Ramos (cell line): ENCODE results near the gene RNF7.
"Not testable (repeated sequence)": the region's sequence is repeated elsewhere in the genome, so short reads cannot be mapped to it uniquely, and the experiment has no call there.

ENCODE experiments used
- in situ Hi-C: fragments of 300-500 bp; cut with MboI; formaldehyde crosslinking; loops from one replicate; pipeline ENCODE4 v1.14.3; 2022; ENCODE audit warnings: low sequenced_read_pairs; ENCODE audit not compliant: unreplicated experiment

RNF7 gene

DNA sequence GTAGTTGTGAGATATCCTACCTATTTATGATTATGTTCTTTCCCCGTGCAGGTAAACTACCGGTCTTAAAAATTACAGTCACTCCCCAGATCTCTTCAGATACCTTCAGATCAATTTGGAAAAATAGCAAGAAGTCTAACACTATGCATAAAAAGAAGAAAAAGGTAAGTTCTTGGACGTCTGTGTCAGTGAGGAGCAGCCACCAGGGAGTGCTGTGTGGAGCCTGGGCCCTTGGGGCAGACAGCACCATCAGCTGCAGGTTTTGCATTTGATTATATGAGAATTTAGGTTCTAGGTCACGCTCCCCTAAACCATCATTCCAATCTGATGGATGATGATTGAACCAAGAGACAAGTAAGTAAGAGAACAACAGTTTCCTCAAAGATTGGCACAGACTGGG lies 8.9 kb upstream of the RNF7 start:
- in situ Hi-C loops = loop anchor here (25.0 kb wide), 1 partner anchor 558 kb away; no protein-coding TSS in a partner anchor

DNA sequence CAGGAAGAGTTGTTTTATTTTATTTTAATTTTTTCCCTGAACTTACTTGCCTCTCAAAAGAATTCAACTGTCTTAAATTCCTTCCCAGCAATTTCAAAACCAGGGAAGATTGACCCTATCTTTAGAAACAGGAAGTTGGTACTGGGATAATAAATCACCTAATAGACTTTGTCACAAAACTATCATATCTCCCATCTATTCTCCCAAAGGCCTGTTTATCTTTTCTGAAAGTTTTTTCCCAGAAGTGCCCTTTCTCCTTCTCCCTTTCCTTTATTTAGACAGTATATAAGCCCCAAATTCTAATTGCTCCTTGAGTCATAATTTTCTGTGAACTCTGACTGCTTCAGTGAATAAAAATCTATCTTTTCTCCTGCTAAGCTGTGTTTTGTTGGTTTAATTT lies 2.9 kb upstream of the RNF7 start:
- in situ Hi-C loops = loop anchor here (25.0 kb wide), 1 partner anchor 552 kb away; no protein-coding TSS in a partner anchor

DNA sequence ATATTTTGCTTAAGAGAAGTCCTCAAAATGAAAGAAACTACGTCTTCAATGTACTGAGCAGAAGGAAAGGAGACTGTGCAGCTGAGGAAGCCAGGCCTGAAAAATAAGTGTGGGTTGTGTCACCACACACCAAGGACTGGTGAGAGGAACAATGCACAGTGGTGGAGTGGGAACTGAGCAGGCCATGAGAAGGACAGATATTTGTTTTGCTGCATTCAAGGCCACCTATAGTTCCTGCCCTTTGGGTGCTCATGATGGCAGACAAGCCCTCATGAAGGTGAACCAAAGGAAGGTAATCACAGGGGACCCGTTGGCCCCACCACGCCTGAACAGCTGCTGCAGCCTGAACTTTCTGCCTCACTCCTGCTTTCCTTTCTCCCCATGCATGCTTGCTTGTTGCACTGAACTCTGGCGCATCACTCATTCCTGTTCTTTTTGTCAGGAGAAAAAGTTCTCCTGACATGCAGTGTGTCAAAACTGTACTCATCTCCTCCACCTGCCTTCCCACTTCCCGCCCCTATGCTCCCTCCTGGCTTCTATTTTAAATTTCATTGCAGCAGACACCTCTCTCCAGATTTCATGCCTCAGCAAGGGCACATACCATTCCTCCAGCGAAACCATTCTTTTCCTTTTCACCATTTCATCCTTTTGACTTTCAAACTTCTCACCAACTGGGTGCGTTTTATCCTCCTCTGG lies 2.2 kb upstream of the RNF7 start:
- in situ Hi-C loops = loop anchor here (25.0 kb wide), 1 partner anchor 551 kb away; no protein-coding TSS in a partner anchor

DNA sequence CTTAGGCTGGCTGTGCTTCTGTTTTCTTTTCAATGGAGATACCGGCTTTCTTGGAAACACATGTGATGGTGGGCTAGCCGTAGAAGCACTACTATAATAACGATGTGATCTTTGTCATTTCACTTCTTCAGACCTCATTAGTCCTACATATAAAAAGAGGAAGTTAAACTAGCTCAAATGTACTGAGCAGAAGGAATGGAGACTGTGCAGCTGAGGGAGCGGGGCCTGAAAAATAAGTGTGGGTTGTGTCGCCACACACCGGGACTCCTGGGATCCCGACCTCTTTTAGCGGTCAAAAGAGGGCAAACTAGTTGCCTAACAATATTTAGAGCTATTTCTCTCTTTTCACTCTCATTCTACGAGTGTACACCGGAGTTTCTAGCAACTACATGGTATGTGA lies 1.0 kb upstream of the RNF7 start:
- in situ Hi-C loops = loop anchor here (25.0 kb wide), 1 partner anchor 550 kb away; no protein-coding TSS in a partner anchor

DNA sequence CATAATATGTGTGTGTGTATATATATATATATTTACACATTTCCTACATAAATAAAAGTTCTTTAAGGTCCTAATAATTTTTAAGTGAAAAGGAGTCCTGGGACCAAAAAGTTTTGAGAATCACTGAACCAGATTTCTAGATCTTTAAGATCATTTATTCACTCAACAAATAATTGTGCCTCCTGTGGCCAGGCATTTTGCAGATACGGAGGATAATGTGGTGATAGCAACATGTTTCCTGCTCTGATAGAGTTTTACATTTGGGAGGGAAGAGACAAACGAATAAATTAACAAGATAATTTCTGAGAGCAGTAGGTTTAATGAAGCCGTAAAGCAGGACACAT lies 448 bp upstream of the RNF7 start:
- in situ Hi-C loops = loop anchor here (25.0 kb wide), 1 partner anchor 550 kb away; no protein-coding TSS in a partner anchor

DNA sequence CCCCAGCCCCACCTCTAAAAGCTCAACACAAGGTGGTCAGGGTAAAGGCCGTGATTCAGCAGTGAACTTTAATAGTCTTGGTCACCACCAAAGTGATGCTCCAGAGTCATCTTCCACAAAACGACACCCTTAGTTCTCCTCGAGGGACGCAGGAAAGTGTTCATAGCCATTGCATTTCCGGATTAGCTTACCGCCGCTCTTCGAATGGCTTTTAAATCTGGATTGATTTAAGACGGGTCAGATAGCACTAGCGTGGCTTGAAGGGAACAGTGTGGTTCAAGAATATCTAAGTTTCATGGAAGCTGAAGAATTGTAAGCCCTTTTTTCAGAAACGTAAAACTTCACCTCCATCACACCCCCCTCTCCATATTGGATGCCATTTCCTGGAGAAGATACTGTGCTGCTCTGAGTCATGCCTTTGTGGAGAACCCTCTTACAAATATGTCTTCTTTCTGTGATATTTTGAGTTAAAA lies 829 bp downstream of the RNF7 start:
- in situ Hi-C loops = loop anchor here (25.0 kb wide), 1 partner anchor 548 kb away; no protein-coding TSS in a partner anchor

DNA sequence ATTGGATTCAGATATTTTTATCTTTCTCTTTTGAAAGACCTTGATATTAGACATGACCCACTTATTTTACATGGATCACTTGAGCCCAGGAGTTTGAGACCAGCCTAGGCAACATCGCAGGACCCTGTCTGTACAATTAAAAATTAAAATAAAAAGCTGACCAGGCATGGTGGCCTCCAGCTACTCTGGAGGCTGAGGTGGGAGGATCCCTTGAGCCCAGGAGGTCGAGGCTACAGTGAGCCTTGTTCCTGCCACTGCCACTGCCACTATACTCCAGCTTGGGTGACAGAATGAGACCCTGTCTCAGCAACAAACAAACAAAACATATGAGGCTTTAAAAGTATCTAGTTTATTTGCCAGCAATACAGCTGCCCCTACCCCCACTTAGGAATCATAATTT lies 1.6 kb downstream of the RNF7 start:
- in situ Hi-C loops = loop anchor here (25.0 kb wide), 1 partner anchor 548 kb away; no protein-coding TSS in a partner anchor

DNA sequence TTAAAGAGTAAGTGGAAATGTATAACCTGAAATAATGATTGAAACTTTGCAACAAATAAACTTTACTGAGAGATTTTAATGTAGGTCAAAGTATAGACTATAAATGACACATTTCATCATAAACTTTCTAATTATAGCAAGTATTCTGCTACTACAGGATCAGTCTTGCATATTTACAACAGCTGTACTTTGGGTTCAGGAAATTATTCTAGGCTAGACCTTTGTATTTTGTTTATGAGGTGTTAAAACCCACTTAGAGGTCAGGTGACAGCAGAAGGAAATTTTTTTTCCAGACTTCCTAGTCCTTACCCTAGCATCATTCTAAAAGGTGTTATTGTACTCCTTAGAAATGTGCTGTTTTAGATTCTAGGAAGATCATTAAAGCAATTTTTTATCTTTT lies 2.3 kb downstream of the RNF7 start:
- in situ Hi-C loops = loop anchor here (25.0 kb wide), 1 partner anchor 547 kb away; no protein-coding TSS in a partner anchor

DNA sequence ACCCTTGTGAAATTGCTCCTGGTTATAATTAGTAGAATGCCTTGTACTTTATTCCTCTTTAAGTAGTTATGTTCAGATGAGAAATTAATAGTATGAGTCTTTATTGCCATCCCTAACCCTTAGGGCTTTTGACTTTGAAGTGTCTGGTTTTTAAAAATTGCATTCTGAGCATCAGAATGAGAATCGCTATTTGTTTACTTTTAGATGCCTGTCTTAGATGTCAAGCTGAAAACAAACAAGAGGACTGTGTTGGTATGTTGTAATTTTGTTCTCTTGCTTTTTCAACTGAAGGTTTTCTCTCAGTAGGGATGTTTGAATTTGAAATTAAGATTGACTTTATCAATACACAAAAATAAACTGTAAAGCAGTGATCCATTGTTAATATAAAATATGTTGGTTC lies 5.2 kb downstream of the RNF7 start:
- in situ Hi-C loops = loop anchor here (25.0 kb wide), 1 partner anchor 544 kb away; no protein-coding TSS in a partner anchor

DNA sequence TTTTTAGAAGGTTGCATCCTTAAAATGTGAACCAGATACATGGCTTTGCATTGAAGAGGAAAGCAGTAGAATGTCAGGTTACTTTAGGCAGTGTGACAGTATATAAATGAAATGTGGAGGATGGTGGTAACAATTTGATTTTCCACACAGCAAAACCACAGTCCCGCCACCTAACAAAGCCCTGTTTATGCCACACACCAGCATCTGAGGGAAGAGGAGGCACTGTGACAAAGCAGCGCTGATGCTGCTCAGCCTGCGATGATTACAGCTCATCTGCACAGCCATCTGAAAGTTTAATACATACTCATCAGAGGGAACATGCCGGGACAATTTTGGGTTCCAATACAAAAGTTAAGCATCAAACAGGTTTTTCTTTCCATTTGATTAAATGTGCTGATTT lies 8.9 kb downstream of the RNF7 start:
- in situ Hi-C loops = loop anchor here (25.0 kb wide), 1 partner anchor 540 kb away; no protein-coding TSS in a partner anchor

DNA sequence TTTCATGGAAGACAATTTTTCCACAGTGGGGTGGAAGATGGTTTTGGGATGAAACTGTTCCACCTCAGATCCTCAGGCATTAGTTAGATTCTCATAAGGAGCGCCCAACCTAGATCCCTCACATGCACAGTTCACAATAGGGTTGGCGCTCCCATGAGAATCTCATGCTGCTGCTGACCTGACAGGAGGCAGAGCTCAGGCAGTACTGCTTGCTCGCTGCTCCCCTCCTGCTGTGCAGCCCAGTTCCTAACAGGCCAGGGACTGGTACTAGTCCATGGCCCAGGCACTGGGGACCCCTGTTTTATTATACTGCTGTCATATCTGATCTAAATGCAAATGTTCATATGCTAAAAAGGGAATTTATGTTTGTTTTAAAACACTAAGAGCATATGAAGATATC lies 15.3 kb downstream of the RNF7 start:
- in situ Hi-C loops = no loop called here

DNA sequence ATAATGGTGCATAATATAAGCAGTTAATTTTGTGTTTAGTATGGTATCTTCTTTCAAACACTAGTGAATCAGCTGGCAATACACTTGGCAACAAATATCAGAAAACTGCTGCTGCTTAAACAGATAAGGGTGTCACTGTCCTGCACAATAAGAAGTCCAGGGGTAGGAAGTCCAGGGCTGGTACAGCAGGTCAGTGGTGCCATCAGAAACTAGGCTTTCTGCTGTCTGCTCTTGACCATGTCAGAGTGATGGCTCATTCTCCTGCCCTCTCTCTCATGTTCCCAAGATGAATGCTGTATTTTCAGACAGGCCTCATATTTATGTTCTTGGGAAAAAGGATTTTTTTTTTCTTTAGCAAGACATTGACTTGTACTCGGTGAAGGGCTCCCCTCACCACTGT lies 15.9 kb downstream of the RNF7 start:
- in situ Hi-C loops = no loop called here

DNA sequence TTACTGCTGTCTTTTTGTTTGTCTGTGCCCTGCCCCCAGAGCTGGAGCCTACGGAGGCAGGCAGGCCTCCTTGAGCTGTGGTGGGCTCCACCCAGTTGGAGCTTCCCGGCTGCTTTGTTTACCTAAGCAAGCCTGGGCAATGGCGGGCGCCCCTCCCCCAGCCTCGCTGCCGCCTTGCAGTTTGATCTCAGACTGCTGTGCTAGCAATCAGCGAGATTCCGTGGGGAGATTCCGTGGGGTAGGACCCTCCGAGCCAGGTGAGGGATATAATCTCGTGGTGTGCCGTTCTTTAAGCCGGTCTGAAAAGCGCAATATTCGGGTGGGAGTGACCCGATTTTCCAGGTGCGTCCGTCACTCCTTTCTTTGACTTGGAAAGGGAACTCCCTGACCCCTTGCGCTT lies 24.5 kb downstream of the RNF7 start:
- in situ Hi-C loops = not testable (repeated sequence)

DNA sequence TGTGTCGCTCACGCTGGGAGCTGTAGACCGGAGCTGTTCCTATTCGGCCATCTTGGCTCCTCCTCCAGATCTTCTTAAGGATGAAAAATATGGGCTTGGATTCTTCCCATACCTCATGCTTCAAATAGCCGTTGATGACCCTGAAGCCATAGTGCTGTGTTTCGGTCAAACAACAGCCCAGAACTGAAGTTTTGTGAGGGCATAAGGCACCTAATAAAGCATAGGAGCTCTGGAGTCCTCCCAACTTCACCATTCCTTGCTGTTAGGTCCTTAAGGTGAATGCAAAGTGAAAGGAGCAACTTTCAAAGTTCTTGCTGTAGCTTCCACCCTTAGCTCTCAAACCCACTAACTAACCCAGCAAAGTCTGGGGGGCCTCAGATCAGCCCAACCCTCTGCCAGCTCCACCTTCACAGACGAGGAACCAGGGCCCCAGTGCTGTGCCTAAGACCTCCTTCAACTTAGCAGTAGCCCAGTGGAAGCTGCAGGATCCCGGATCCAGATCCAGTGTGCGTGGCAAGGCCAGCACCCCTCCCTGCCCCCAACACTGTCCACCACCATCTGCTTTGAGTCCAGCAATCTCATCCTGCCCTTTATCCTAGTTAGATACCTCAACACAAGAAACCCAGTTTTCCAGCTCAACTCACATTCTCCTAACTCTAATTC lies 25.1 kb downstream of the RNF7 start, which contains the start of gene GRK7:
TSS of gene GRK7 (plus strand) at position 321 of the 663 bp plus-strand sequence. CDS start 14,877 bp downstream, outside the sequence.
- in situ Hi-C loops = no loop called here

DNA sequence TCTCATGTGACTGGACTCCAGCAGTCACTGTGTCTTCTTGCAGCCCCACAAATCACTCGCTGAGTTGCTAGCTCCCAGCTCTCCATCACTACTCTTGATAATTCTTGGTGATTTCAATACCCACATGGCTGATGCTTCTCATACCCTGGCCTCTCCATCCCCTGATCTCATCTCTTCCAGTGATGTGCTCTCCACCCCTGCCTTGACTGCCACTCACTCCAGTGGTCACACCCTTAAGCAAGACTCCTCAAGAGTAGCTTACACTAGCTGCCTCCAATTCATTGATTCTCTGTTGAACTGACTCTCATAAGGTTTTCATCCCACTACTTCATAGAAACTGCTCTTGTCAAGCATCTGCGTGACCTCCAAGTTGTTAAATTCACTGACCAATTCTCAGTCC lies 25.9 kb downstream of the RNF7 start:
- in situ Hi-C loops = no loop called here

DNA sequence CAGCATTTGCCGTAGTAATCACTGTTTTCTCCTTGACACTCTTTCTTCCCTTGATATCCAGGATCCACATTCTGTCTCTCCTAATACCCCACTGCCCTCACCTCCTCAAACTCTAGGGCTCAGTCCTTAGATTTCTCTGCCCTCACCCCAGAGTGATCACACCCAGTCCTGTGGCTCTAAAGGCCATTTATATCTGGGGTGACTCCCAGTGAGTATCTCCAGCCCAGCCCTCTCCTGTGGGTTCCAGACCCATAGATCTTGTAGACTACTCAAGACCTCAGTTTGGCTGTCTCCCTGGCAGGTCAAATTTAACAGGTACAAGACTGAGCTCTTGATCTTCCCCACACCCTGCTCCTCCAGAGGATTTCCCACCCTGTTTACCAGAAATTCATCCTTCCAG lies 26.4 kb downstream of the RNF7 start:
- in situ Hi-C loops = no loop called here

DNA sequence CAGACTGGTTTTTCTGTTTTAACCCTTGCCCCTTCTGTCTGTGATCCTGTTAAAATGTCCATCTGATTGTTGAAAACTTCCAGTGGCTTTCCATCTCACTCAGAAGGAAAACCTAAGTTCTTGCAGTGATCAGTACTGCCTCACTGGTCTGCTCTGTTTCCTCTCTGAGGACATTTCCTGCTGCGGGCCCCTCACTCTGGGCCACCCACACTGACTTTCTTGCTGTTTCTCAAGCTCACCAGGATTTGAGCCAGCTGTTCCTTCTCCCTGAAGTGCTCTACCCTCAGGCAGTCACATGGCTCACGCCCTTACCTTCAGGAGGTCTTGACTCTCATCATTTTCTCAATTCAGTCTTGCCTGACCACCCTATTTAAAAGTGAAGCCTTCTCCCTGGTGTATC lies 26.9 kb downstream of the RNF7 start:
- in situ Hi-C loops = no loop called here

DNA sequence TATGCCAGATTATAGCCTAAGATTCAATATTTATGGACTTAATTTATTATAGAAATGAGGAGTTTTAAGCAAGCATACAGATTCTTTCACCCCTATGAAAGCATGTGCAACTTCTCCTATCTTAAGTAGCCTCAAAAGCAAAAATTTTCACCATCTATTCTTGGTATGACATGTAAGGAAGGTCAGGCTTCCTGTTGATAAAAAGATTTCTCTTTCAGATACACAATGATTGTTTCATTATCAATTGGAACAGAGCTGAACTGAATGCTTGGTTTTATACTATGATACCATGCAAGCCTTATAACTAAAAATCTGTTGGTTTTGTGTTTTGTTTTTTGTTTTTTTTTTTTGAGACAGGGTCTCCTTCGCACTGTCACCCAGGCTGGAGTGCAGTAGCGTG lies 29.0 kb downstream of the RNF7 start:
- in situ Hi-C loops = no loop called here

DNA sequence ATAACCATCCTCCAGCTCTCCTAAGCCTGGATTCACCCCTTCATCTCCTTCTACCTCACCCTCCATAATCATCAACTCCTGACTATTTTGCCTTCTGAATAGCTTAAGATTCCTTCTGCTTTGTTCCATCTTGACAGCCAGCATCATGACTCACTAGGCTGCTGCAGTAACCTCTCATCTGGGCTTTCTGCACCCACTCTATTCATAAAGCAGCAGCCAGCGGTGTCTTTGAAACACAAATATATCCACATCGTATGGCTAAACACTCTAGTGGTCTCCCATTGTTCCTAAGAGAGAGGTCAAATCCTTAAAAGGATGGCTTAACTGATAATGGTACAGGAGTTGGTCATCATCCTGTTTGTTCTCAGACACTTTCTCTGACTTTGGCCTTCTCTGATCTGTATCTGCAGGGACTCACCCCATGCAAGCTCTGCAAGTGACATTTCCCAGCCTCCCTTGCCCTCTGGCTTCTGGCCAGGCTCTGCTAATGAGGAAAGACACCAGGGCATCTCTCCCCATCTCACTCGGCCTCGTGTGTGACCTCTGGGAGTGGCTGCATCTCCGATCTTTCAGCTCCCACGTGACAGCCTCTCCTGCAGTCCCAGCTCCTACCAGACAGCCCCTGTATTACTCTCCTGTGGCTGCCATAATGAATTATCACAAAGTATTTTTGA lies 31.3 kb downstream of the RNF7 start:
- in situ Hi-C loops = no loop called here

DNA sequence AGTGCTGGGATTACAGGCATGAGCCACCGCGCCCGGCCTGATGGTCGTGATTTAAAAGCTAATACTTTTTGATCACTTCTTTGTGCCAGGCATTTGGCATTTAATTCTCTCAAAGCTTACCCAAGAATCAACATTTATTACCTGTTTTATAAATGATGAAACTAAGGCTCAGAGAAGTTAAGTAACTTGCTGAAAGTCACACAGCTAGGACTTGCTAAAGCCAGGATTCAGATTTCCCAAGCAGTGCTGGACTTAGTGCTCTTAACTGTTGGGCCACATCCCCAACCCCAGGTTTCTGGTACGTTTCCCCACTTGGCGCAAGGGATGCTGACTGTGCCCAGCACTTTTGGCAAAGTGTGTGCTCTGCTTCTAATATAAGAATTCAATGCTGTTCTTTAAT lies 35.6 kb downstream of the RNF7 start:
- in situ Hi-C loops = no loop called here

DNA sequence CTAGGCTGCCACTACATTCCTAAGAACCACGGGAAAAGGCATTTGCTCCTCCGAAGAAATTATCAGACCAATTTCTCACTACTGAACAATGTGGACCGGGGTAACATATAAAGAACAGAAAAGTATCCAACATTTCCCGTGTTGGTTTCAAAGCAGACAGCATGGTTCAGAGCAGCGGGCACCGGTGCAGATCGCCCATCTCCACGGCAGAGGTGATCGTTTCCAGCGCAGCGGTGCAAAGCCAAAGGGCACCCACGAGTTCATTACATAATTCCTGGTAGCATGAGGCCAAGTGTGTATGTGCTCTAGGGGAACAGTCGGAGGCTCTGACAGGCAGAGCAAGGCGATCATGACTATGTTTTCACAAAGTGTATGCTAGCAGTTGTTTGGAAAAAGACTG lies 38.3 kb downstream of the RNF7 start:
- in situ Hi-C loops = no loop called here
